Activated naive CD8-positive, alpha-beta T cell (primary cell): ENCODE results near the gene XRN2.
A peak's percentile ranks its signal among the peaks of the same experiment; 100 is the strongest.
"Not testable (repeated sequence)": the region's sequence is repeated elsewhere in the genome, so short reads cannot be mapped to it uniquely, and the experiment has no call there.

Source experiments
- H3K27ac Mint-ChIP-seq: one replicate; pipeline ENCODE4 v1.8.0; 2021; ENCODE audit warnings: mixed read lengths
- H3K27me3 Mint-ChIP-seq: one replicate; pipeline ENCODE4 v1.8.0; 2021; ENCODE audit warnings: mixed read lengths
- H3K36me3 Mint-ChIP-seq: one replicate; pipeline ENCODE4 v1.8.0; 2021; ENCODE audit warnings: mixed read lengths
- H3K4me1 Mint-ChIP-seq: one replicate; pipeline ENCODE4 v1.8.0; 2021; ENCODE audit warnings: low read depth, mixed read lengths
- H3K4me3 Mint-ChIP-seq: one replicate; pipeline ENCODE4 v1.8.0; 2021; ENCODE audit warnings: mild to moderate bottlenecking, mixed read lengths
- H3K9me3 Mint-ChIP-seq: one replicate; pipeline ENCODE4 v1.8.0; 2021; ENCODE audit warnings: low read depth, mixed read lengths

XRN2 gene

GRCh38 chr20:21352703-21353102 is 49.6 kb downstream of the XRN2 start:
- no peaks in the 10 kb centered on the region for H3K4me1 Mint-ChIP-seq
- no peaks in the 10 kb centered on the region for H3K9me3 Mint-ChIP-seq
- peaks cover 10% of the 10 kb centered on the region for H3K36me3 Mint-ChIP-seq
- no peak overlapping the region for H3K4me3 Mint-ChIP-seq
- H3K27me3 Mint-ChIP-seq, result no peaks in the 10 kb centered on the region
- H3K27ac Mint-ChIP-seq, result no peak overlapping the region

GRCh38 chr20:21353236-21353635 is 50.1 kb downstream of the XRN2 start:
- Mint-ChIP-seq H3K4me1 (no peaks in the 10 kb centered on the region), H3K27me3 (no peaks in the 10 kb centered on the region), H3K9me3 (no peaks in the 10 kb centered on the region), H3K27ac (no peak overlapping the region), H3K36me3 (peaks cover 9% of the 10 kb centered on the region), H3K4me3 (no peak overlapping the region)

GRCh38 chr20:21355981-21356380 is 52.9 kb downstream of the XRN2 start:
- Mint-ChIP-seq H3K27ac (no peak overlapping the region), H3K36me3 (peaks cover 7% of the 10 kb centered on the region)

GRCh38 chr20:21356386-21356785 is 53.3 kb downstream of the XRN2 start:
- Mint-ChIP-seq H3K27ac (no peak overlapping the region), H3K4me1 (no peaks in the 10 kb centered on the region), H3K36me3 (peaks cover 7% of the 10 kb centered on the region), H3K4me3 (no peak overlapping the region), H3K27me3 (no peaks in the 10 kb centered on the region), H3K9me3 (no peaks in the 10 kb centered on the region)

More at GRCh38 chr20:21355981-21356380, 52.9 kb downstream of the XRN2 start:
- no peaks in the 10 kb centered on the region for H3K9me3 Mint-ChIP-seq
- no peaks in the 10 kb centered on the region for H3K4me1 Mint-ChIP-seq
- no peak overlapping the region for H3K4me3 Mint-ChIP-seq
- no peaks in the 10 kb centered on the region for H3K27me3 Mint-ChIP-seq

- H3K27me3 Mint-ChIP-seq, result no peaks in the 10 kb centered on the region
Observed at GRCh38 chr20:21357844-21358243, 54.7 kb downstream of the XRN2 start.

GRCh38 chr20:21358737-21359136 is 55.6 kb downstream of the XRN2 start:
- Mint-ChIP-seq H3K36me3 (peaks cover 14% of the 10 kb centered on the region), H3K9me3 (no peaks in the 10 kb centered on the region), H3K4me3 (no peak overlapping the region), H3K27ac (no peak overlapping the region), H3K4me1 (no peaks in the 10 kb centered on the region), H3K27me3 (no peaks in the 10 kb centered on the region)

More at GRCh38 chr20:21357844-21358243, 54.7 kb downstream of the XRN2 start:
- no peak overlapping the region for H3K27ac Mint-ChIP-seq
- no peaks in the 10 kb centered on the region for H3K4me1 Mint-ChIP-seq
- peaks cover 11% of the 10 kb centered on the region for H3K36me3 Mint-ChIP-seq
- no peaks in the 10 kb centered on the region for H3K9me3 Mint-ChIP-seq
- no peak overlapping the region for H3K4me3 Mint-ChIP-seq

GRCh38 chr20:21360705-21361104 is 57.6 kb downstream of the XRN2 start:
- Mint-ChIP-seq H3K9me3 (no peaks in the 10 kb centered on the region), H3K4me3 (no peak overlapping the region), H3K4me1 (no peaks in the 10 kb centered on the region), H3K27ac (no peak overlapping the region), H3K27me3 (no peaks in the 10 kb centered on the region), H3K36me3 (peaks cover 14% of the 10 kb centered on the region)

- Mint-ChIP-seq H3K27me3 (no peaks in the 10 kb centered on the region), H3K27ac (no peak overlapping the region), H3K9me3 (no peaks in the 10 kb centered on the region), H3K4me3 (no peak overlapping the region), H3K4me1 (no peaks in the 10 kb centered on the region), H3K36me3 (peaks cover 14% of the 10 kb centered on the region)
Observed at GRCh38 chr20:21361266-21361665, 58.1 kb downstream of the XRN2 start.

- no peaks in the 10 kb centered on the region for H3K27me3 Mint-ChIP-seq
- H3K36me3 Mint-ChIP-seq, result peaks cover 18% of the 10 kb centered on the region
- no peaks in the 10 kb centered on the region for H3K4me1 Mint-ChIP-seq
- no peak overlapping the region for H3K27ac Mint-ChIP-seq
- no peak overlapping the region for H3K4me3 Mint-ChIP-seq
- no peaks in the 10 kb centered on the region for H3K9me3 Mint-ChIP-seq
Observed at GRCh38 chr20:21364413-21364812, 61.3 kb downstream of the XRN2 start.

- no peak overlapping the region for H3K4me3 Mint-ChIP-seq
- peaks cover 15% of the 10 kb centered on the region for H3K36me3 Mint-ChIP-seq
- no peaks in the 10 kb centered on the region for H3K27me3 Mint-ChIP-seq
- H3K4me1 Mint-ChIP-seq, result no peaks in the 10 kb centered on the region
- H3K27ac Mint-ChIP-seq, result no peak overlapping the region
- H3K9me3 Mint-ChIP-seq, result no peaks in the 10 kb centered on the region
Observed at GRCh38 chr20:21365771-21366170, 62.6 kb downstream of the XRN2 start.

GRCh38 chr20:21366273-21366672 is 63.1 kb downstream of the XRN2 start:
- peaks cover 15% of the 10 kb centered on the region for H3K36me3 Mint-ChIP-seq
- not testable (repeated sequence) for H3K27me3 Mint-ChIP-seq, H3K4me3 Mint-ChIP-seq, H3K4me1 Mint-ChIP-seq, H3K27ac Mint-ChIP-seq, H3K9me3 Mint-ChIP-seq

- H3K4me1 Mint-ChIP-seq, result peaks cover 4% of the 10 kb centered on the region
- no peak overlapping the region for H3K4me3 Mint-ChIP-seq
- H3K27me3 Mint-ChIP-seq, result no peaks in the 10 kb centered on the region
- no peak overlapping the region for H3K27ac Mint-ChIP-seq
- H3K9me3 Mint-ChIP-seq, result no peaks in the 10 kb centered on the region
- peaks cover 12% of the 10 kb centered on the region for H3K36me3 Mint-ChIP-seq
Observed at GRCh38 chr20:21368791-21369190, 65.7 kb downstream of the XRN2 start.

GRCh38 chr20:21371193-21371592 is 68.1 kb downstream of the XRN2 start:
- Mint-ChIP-seq H3K27ac (no peak overlapping the region), H3K9me3 (no peaks in the 10 kb centered on the region), H3K4me3 (no peak overlapping the region), H3K4me1 (peaks cover 5% of the 10 kb centered on the region), H3K36me3 (peaks cover 12% of the 10 kb centered on the region), H3K27me3 (no peaks in the 10 kb centered on the region)

GRCh38 chr20:21372016-21372415 is 68.9 kb downstream of the XRN2 start:
- H3K27me3 Mint-ChIP-seq, result no peaks in the 10 kb centered on the region
- H3K4me3 Mint-ChIP-seq, result no peak overlapping the region
- no peaks in the 10 kb centered on the region for H3K9me3 Mint-ChIP-seq
- H3K27ac Mint-ChIP-seq, result no peak overlapping the region
- peaks cover 12% of the 10 kb centered on the region for H3K36me3 Mint-ChIP-seq
- H3K4me1 Mint-ChIP-seq, result peaks cover 5% of the 10 kb centered on the region

GRCh38 chr20:21373436-21373835 is 70.3 kb downstream of the XRN2 start:
- Mint-ChIP-seq H3K9me3 (no peaks in the 10 kb centered on the region), H3K27ac (no peak overlapping the region), H3K36me3 (peaks cover 8% of the 10 kb centered on the region), H3K4me1 (peaks cover 5% of the 10 kb centered on the region), H3K4me3 (no peak overlapping the region), H3K27me3 (no peaks in the 10 kb centered on the region)

GRCh38 chr20:21376626-21377025 is 73.5 kb downstream of the XRN2 start:
- Mint-ChIP-seq H3K27ac (peak overlapping the region; percentile 4), H3K27me3 (no peaks in the 10 kb centered on the region), H3K36me3 (peaks cover 9% of the 10 kb centered on the region), H3K9me3 (no peaks in the 10 kb centered on the region), H3K4me3 (no peak overlapping the region), H3K4me1 (peaks cover 6% of the 10 kb centered on the region)
